OCI-LY7 (cell line): Measurements from ENCODE around the gene NSD1. TPM values are rescaled to one million over a fixed set of nuclear protein-coding genes. Genes with fewer than 3 reads are reported as not detected.
"Not testable (repeated sequence)": the region's sequence is repeated elsewhere in the genome, so short reads cannot be mapped to it uniquely, and the experiment has no call there.

Experiments
- BruUV-seq: library from RNA; stranded (reverse); fragments of 400-500 nt; replicated peaks from 2 replicates; lab custom pipeline; 2021; lab: Mats Ljungman, UMichigan
- CTCF ChIA-PET: fragments of 300-600 bp; sonication (Branson Sonifier 250); formaldehyde crosslinking; loops from one replicate; lab custom pipeline; 2022; ENCODE audit warnings: antibody characterized with exemption; ENCODE audit not compliant: unreplicated experiment; lab: Charles Lee
- POLR2A ChIA-PET: fragments of 300-600 bp; sonication (Branson Sonifier 250); formaldehyde crosslinking; loops from one replicate; lab custom pipeline; 2022; ENCODE audit warnings: antibody characterized with exemption; lab: Charles Lee
- DNase-seq: peaks from one replicate; pipeline ENCODE4 v3.0.0-alpha.2; 2015; ENCODE audit warnings: low spot score
- H2AFZ ChIP-seq: fragments of 200-600 bp; sonication (generic), shearing (Covaris generic); 2 replicates; pipeline ENCODE4 v1.6.1; 2014; ENCODE audit warnings: mild to moderate bottlenecking, antibody characterized with exemption, low read length, moderate library complexity
- H3K27ac ChIP-seq: fragments of 200-600 bp; sonication (generic); 2 replicates; pipeline ENCODE4 v1.5.1; 2014; ENCODE audit warnings: mixed run types, low read depth, mild to moderate bottlenecking, moderate library complexity, low read length, inconsistent platforms; ENCODE audit not compliant: poor library complexity, severe bottlenecking
- H3K36me3 ChIP-seq: fragments of 200-600 bp; sonication (generic); 2 replicates; pipeline ENCODE4 v1.6.1; 2014; ENCODE audit warnings: mild to moderate bottlenecking, antibody characterized with exemption, low read length, moderate library complexity, mixed read lengths; ENCODE audit not compliant: insufficient read depth
- H3K4me1 ChIP-seq: fragments of 200-600 bp; sonication (generic); 2 replicates; pipeline ENCODE4 v1.5.1; 2014; ENCODE audit warnings: mild to moderate bottlenecking, low read length; ENCODE audit not compliant: insufficient read depth, poor library complexity, severe bottlenecking
- H3K4me2 ChIP-seq: fragments of 200-600 bp; sonication (generic); 2 replicates; pipeline ENCODE4 v1.6.1; 2014; ENCODE audit warnings: mild to moderate bottlenecking, low read length
- H3K4me3 ChIP-seq: fragments of 200-600 bp; sonication (generic); 2 replicates; pipeline ENCODE4 v1.5.1; 2014; ENCODE audit warnings: mild to moderate bottlenecking, low read depth, low read length; ENCODE audit not compliant: poor library complexity, severe bottlenecking
- H3K79me2 ChIP-seq: fragments of 200-600 bp; sonication (generic); 2 replicates; pipeline ENCODE4 v1.6.1; 2016; ENCODE audit warnings: low read depth, mild to moderate bottlenecking, low read length, moderate library complexity, mixed read lengths; ENCODE audit not compliant: insufficient read depth
- H3K9me2 ChIP-seq: fragments of 200-600 bp; sonication (generic); 2 replicates; pipeline ENCODE4 v1.6.1; 2016; ENCODE audit warnings: mild to moderate bottlenecking, low read length, mixed read lengths; ENCODE audit not compliant: insufficient read depth
- H3K9me3 ChIP-seq: fragments of 200-600 bp; sonication (generic); 2 replicates; pipeline ENCODE4 v1.6.1; 2014; ENCODE audit warnings: mild to moderate bottlenecking, mixed run types, low read length, mixed read lengths
- H4K20me1 ChIP-seq: fragments of 200-600 bp; sonication (generic); 2 replicates; pipeline ENCODE4 v1.6.1; 2014; ENCODE audit warnings: mild to moderate bottlenecking, antibody characterized with exemption, low read length, moderate library complexity, mixed read lengths; ENCODE audit not compliant: insufficient read depth
- CTCF ChIP-seq: fragments of 200-600 bp; sonication (generic); conservative IDR thresholded peaks from 2 replicates; pipeline ENCODE4 v1.5.1; 2014; ENCODE audit warnings: mild to moderate bottlenecking, antibody characterized with exemption, low read length, moderate library complexity, mixed read lengths
- EZH2phosphoT487 ChIP-seq: fragments of 200-600 bp; sonication (generic); IDR thresholded peaks from 2 replicates; pipeline ENCODE4 v1.6.1; 2018; ENCODE audit warnings: low read depth, borderline replicate concordance, mild to moderate bottlenecking, mixed run types, antibody characterized with exemption, low read length, moderate library complexity, mixed read lengths
- intact Hi-C: fragments of 100-400 bp; cut with micrococcal nuclease; formaldehyde crosslinking; loops from one replicate; pipeline ENCODE4 v1.10.0; 2022; ENCODE audit not compliant: unreplicated experiment
- total RNA-seq, 2 experiments: library from RNA; depleted of rRNA in 1 of 2; stranded (reverse); fragments of >200 nt in 1 of 2; shearing (Covaris generic) in 1 of 2; gene quantifications; 2 replicates each; pipeline ENCODE4 v1.2.3, GENCODE V29; 2014 to 2022

NSD1 gene
- total RNA-seq, 2 experiments from 2014 or later, result 64.3 to 142 TPM

- H3K36me3 ChIP-seq, result peaks cover 20% of the 10 kb centered on the region; the same call in 1 of the 2 replicates
- peaks cover 90% of the 10 kb centered on the region for H3K79me2 ChIP-seq
- BruUV-seq, result no TSS peak
- POLR2A ChIA-PET, result interaction anchor here (0.7 to 1.9 kb wide), 8 partner anchors 15 to 171 kb away, joined by 3 to 11 read pairs (median 4); no protein-coding TSS in a partner anchor
- H3K9me3 ChIP-seq, result no peaks in the 10 kb centered on the region
- peaks cover 68% of the 10 kb centered on the region for H3K4me1 ChIP-seq
- no peak overlapping the region for H2AFZ ChIP-seq
- intact Hi-C loops, result loop anchor here (2.0 to 5.0 kb wide), 3 partner anchors 41 to 126 kb away; partner anchors contain the start of genes PRELID1 and RAB24
- H3K9me2 ChIP-seq, result no peaks in the 10 kb centered on the region
- no peak for TF ChIP-seq CTCF
- no peak for TF ChIP-seq EZH2phosphoT487
- peak overlapping the region; percentile 35 for H3K4me3 ChIP-seq
- CTCF ChIA-PET, result no interaction called here
- H3K27ac ChIP-seq, result peak overlapping the region; percentile 71
- no peaks in the 10 kb centered on the region for H4K20me1 ChIP-seq
- peak; percentile 51 for DNase-seq
- H3K4me2 ChIP-seq, result peak overlapping the region; percentile 75
Observed at GRCh38 chr5:177176175-177176711, 42.7 kb downstream of the NSD1 start.

DNA sequence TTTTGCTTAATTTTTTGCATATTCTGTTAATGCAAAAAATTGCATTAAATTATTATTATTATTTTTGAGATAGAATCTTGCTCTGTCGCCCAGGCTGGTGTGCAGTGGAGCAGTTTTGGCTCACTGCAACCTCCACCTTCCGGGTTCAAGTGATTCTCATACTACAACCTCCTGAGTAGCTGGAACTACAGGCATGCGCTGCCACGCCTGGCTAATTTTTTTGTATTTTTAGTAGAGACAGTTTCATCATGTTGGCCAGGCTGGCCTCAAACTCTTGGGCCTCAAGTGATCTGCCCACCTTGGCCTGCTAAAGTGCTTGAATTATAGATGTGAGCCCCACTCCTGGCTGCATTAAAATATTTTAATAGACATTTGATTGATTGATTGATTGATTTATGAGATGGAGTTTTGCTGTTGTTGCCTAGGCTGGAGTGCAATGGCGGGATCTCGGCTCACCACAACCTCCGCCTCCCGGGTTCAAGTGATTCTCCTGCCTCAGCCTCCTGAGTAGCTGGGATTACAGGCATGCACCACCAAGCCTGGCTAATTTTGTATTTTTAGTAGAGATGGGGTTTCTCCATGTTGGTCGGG lies 44.4 kb downstream of the NSD1 start:
- H3K9me2 ChIP-seq, H3K9me3 ChIP-seq, CTCF ChIA-PET, H4K20me1 ChIP-seq, H2AFZ ChIP-seq, BruUV-seq: not testable (repeated sequence)
- peak overlapping the region; percentile 71 for H3K27ac ChIP-seq
- peak overlapping the region; percentile 75 for H3K4me2 ChIP-seq
- intact Hi-C loops, result loop anchor here (2.0 to 5.0 kb wide), 3 partner anchors 43 to 124 kb away; partner anchors contain the start of genes PRELID1 and RAB24
- peaks cover 75% of the 10 kb centered on the region for H3K79me2 ChIP-seq
- H3K4me3 ChIP-seq, result peak overlapping the region; percentile 35
- peak; percentile 72 for DNase-seq
- H3K4me1 ChIP-seq, result peaks cover 51% of the 10 kb centered on the region
- POLR2A ChIA-PET, result interaction anchor here (0.6 to 1.8 kb wide), 7 partner anchors 10 to 113 kb away, joined by 3 to 4 read pairs (median 3); no protein-coding TSS in a partner anchor
- H3K36me3 ChIP-seq, result peaks cover 12% of the 10 kb centered on the region; the same call in 1 of the 2 replicates

DNA sequence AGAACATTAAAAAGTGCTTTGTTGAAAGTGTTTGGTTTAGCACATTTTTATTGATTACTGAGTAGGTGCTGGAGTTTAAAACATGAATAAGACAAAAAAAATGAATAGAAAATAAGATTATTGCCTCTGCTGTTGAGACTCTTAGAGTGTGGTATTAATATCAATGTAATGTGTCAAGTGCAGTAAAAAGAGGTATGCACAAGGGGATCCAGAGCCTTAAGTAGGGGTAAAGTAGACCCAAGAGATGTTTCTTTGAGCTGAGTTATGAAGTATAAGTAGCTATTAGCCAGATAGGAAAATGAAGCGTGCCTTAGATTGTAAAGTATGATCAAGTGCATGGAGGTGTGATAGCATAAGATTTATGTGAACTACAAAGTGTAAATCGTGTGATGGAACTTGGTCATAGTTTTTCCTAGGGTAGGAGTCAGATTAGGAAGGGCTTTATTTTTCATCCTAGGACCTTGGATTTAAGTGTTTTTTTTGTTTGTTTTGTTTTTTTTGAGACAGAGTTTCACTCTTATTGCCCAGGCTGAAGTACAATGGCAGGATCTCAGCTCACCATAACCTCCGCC lies 45.2 kb downstream of the NSD1 start:
- H3K36me3 ChIP-seq, result peaks cover 13% of the 10 kb centered on the region; the same call in 1 of the 2 replicates
- peaks cover 43% of the 10 kb centered on the region for H3K4me1 ChIP-seq
- no peaks in the 10 kb centered on the region for H3K9me3 ChIP-seq
- peak overlapping the region; percentile 71 for H3K27ac ChIP-seq
- TF ChIP-seq CTCF, result no peak
- no peak for TF ChIP-seq EZH2phosphoT487
- H3K9me2 ChIP-seq, result no peaks in the 10 kb centered on the region
- H3K4me2 ChIP-seq, result no peak overlapping the region
- no peak overlapping the region for H2AFZ ChIP-seq
- peaks cover 75% of the 10 kb centered on the region for H3K79me2 ChIP-seq
- TSS peak; percentile 26 for BruUV-seq
- H4K20me1 ChIP-seq, result no peaks in the 10 kb centered on the region
- DNase-seq, result no peak
- ChIA-PET POLR2A (interaction anchor here (0.5 to 1.4 kb wide), 4 partner anchors 10 to 42 kb away, joined by 3 to 4 read pairs (median 4); no protein-coding TSS in a partner anchor), CTCF (interaction anchor here (1.0 kb wide), 1 partner anchor 49 kb away, joined by 3 read pairs; no protein-coding TSS in a partner anchor)
- intact Hi-C loops, result loop anchor here (5.0 kb wide), 2 partner anchors 57 to 123 kb away; partner anchors contain the start of genes PRELID1 and RAB24
- H3K4me3 ChIP-seq, result no peak overlapping the region
